Measurements from ENCODE around the gene LAMP1.

Gene LAMP1

GRCh38 chr13:113319371-113319770 lies 22.3 kb downstream of the LAMP1 start:
- no peak for DNase-seq (ENCODE audit: extremely low read depth, low read depth)
- H3K4me3 ChIP-seq (replicated peaks; ENCODE audit: low read depth, low read length) = no peak overlapping the region
- no peak for TF ChIP-seq CTCF (IDR thresholded peaks at IDR 0.05; ENCODE audit: low read depth, low read length, missing control alignments)

- no peak overlapping the region for H3K4me3 ChIP-seq (replicated peaks; ENCODE audit: low read depth, low read length)
- TF ChIP-seq CTCF (IDR thresholded peaks at IDR 0.05; ENCODE audit: low read depth, low read length, missing control alignments) = no peak
These were observed 23.3 kb downstream of the LAMP1 start for GRCh38 chr13:113320226-113320875.

GRCh38 chr13:113321546-113321945 lies 24.5 kb downstream of the LAMP1 start:
- TF ChIP-seq CTCF (IDR thresholded peaks at IDR 0.05; ENCODE audit: low read depth, low read length, missing control alignments) = no peak
- DNase-seq (ENCODE audit: extremely low read depth, low read depth) = no peak
- H3K4me3 ChIP-seq (replicated peaks; ENCODE audit: low read depth, low read length) = no peak overlapping the region

More at GRCh38 chr13:113320226-113320875, 23.3 kb downstream of the LAMP1 start:
- DNase-seq (ENCODE audit: extremely low read depth, low read depth) = no peak

- TF ChIP-seq CTCF (IDR thresholded peaks at IDR 0.05; ENCODE audit: low read depth, low read length, missing control alignments) = no peak
- no peak overlapping the region for H3K4me3 ChIP-seq (replicated peaks; ENCODE audit: low read depth, low read length)
- no peak for DNase-seq (ENCODE audit: extremely low read depth, low read depth)
These were observed 25.0 kb downstream of the LAMP1 start for GRCh38 chr13:113322043-113322461.

- no peak for DNase-seq (ENCODE audit: extremely low read depth, low read depth)
- no peak overlapping the region for H3K4me3 ChIP-seq (replicated peaks; ENCODE audit: low read depth, low read length)
- TF ChIP-seq CTCF (IDR thresholded peaks at IDR 0.05; ENCODE audit: low read depth, low read length, missing control alignments) = no peak
These were observed 26.0 kb downstream of the LAMP1 start for GRCh38 chr13:113322890-113323651.

GRCh38 chr13:113323869-113324268 lies 26.8 kb downstream of the LAMP1 start:
- DNase-seq (ENCODE audit: extremely low read depth, low read depth) = no peak

More at GRCh38 chr13:113323869-113324268, 26.8 kb downstream of the LAMP1 start:
- H3K4me3 ChIP-seq (replicated peaks; ENCODE audit: low read depth, low read length) = no peak overlapping the region
- no peak for TF ChIP-seq CTCF (IDR thresholded peaks at IDR 0.05; ENCODE audit: low read depth, low read length, missing control alignments)

All from HFF-Myc (cell line).